ENCODE results near the gene LNX2.

GRCh38 chr13:27542220-27542619, 78.1 kb downstream of the LNX2 start:
- TF ChIP-seq CTCF (IDR thresholded peaks at IDR 0.05; ENCODE audit: low read length): no peak
- no peak for TF ChIP-seq EZH2 (IDR thresholded peaks at IDR 0.05; ENCODE audit: borderline replicate concordance, low read length)
